Mesenchymal stem cell (in vitro differentiated cells and primary cell): Measurements from ENCODE around the gene PPIH.

Experiments used
- DNase-seq: peaks from one replicate; pipeline ENCODE4 v3.0.0-alpha.2; 2013
- H2AFZ ChIP-seq: one replicate; pipeline ENCODE4 v1.6.1; 2013; ENCODE audit warnings: low read depth, mild to moderate bottlenecking, control low read depth, inconsistent platforms, low read length, moderate library complexity
- H2AK5ac ChIP-seq: 2 replicates; pipeline ENCODE4 v1.6.1; 2013; ENCODE audit warnings: low read length, moderate library complexity, mild to moderate bottlenecking, inconsistent platforms; ENCODE audit not compliant: severe bottlenecking
- H2BK120ac ChIP-seq: one replicate; pipeline ENCODE4 v1.6.1; 2013; ENCODE audit warnings: low read depth, mild to moderate bottlenecking, inconsistent platforms, low read length, moderate library complexity
- H2BK12ac ChIP-seq, 2 experiments: one replicate each; pipeline ENCODE4 v1.6.1; 2013; ENCODE audit warnings: inconsistent platforms in 2 of 2, low read length in 2 of 2, mild to moderate bottlenecking in 2 of 2, moderate library complexity in 2 of 2, control low read depth in 1 of 2
- H2BK15ac ChIP-seq: one replicate; pipeline ENCODE4 v1.6.1; 2013; ENCODE audit warnings: mild to moderate bottlenecking, low read depth, inconsistent platforms; ENCODE audit not compliant: poor library complexity, severe bottlenecking
- H2BK5ac ChIP-seq: 2 replicates; pipeline ENCODE4 v1.6.1; 2013; ENCODE audit warnings: low read depth, mild to moderate bottlenecking, low read length, control low read depth, inconsistent platforms; ENCODE audit not compliant: poor library complexity, severe bottlenecking
- H3K14ac ChIP-seq, 2 experiments: one replicate each; pipeline ENCODE4 v1.6.1; 2013; ENCODE audit warnings: inconsistent platforms in 2 of 2, low read length in 2 of 2, control low read depth in 1 of 2, mild to moderate bottlenecking in 1 of 2, moderate library complexity in 1 of 2
- H3K18ac ChIP-seq, 2 experiments: one replicate each; pipeline ENCODE4 v1.6.1; 2013; ENCODE audit warnings: inconsistent platforms in 2 of 2, low read length in 2 of 2, control low read depth in 1 of 2, low read depth in 1 of 2, mild to moderate bottlenecking in 1 of 2
- H3K23ac ChIP-seq, 2 experiments: one replicate each; pipeline ENCODE4 v1.6.1; 2013; ENCODE audit warnings: inconsistent platforms in 2 of 2, low read length in 2 of 2, mild to moderate bottlenecking in 2 of 2, moderate library complexity in 2 of 2, control low read depth in 1 of 2
- H3K27ac ChIP-seq: 2 replicates; pipeline ENCODE4 v1.5.1; 2013; ENCODE audit warnings: mild to moderate bottlenecking, moderate library complexity, low read length, control low read depth, inconsistent platforms; ENCODE audit not compliant: poor library complexity, severe bottlenecking
- H3K27me3 ChIP-seq, 2 experiments: 2 replicates each; pipeline versions ENCODE4 v1.6.1 to v1.7.0; 2013; ENCODE audit warnings: low read length in 2 of 2, mild to moderate bottlenecking in 2 of 2, moderate library complexity in 2 of 2, control low read depth in 1 of 2, inconsistent platforms in 1 of 2; ENCODE audit not compliant: control insufficient read depth in 1 of 2, insufficient read depth in 1 of 2
- H3K36me3 ChIP-seq, 2 experiments: 2 replicates each; pipeline versions ENCODE4 v1.6.1 to v1.7.0; 2013; ENCODE audit warnings: low read length in 2 of 2, control low read depth in 1 of 2, inconsistent platforms in 1 of 2, low read depth in 1 of 2, mild to moderate bottlenecking in 1 of 2; ENCODE audit not compliant: insufficient read depth in 2 of 2, control insufficient read depth in 1 of 2
- H3K4ac ChIP-seq, 2 experiments: one replicate each; pipeline ENCODE4 v1.6.1; 2013; ENCODE audit warnings: inconsistent platforms in 2 of 2, low read length in 2 of 2, mild to moderate bottlenecking in 2 of 2, moderate library complexity in 2 of 2, control low read depth in 1 of 2, low read depth in 1 of 2
- H3K4me1 ChIP-seq: 2 replicates; pipeline ENCODE4 v1.6.1; 2013; ENCODE audit warnings: low read depth, low read length, control low read depth; ENCODE audit not compliant: control insufficient read depth, insufficient read depth
- H3K4me2 ChIP-seq: 2 replicates; pipeline ENCODE4 v1.6.1; 2013; ENCODE audit warnings: low read length, mild to moderate bottlenecking, inconsistent platforms; ENCODE audit not compliant: poor library complexity, severe bottlenecking
- H3K4me3 ChIP-seq, 2 experiments: 2 replicates each; pipeline versions ENCODE4 v1.5.1 to v1.7.0; 2013; ENCODE audit warnings: low read length in 2 of 2, mild to moderate bottlenecking in 2 of 2, control low read depth in 1 of 2, low read depth in 1 of 2; ENCODE audit not compliant: insufficient read depth in 1 of 2
- H3K79me1 ChIP-seq: replicated peaks from 2 replicates; pipeline ENCODE4 v1.6.1; 2013; ENCODE audit warnings: mild to moderate bottlenecking, control low read depth, low read length, inconsistent platforms; ENCODE audit not compliant: poor library complexity, severe bottlenecking
- H3K9ac ChIP-seq: 2 replicates; pipeline ENCODE4 v1.7.0; 2013; ENCODE audit warnings: mild to moderate bottlenecking, low read length, moderate library complexity
- H3K9me3 ChIP-seq: 2 replicates; pipeline ENCODE4 v1.7.0; 2013; ENCODE audit warnings: mild to moderate bottlenecking, low read length; ENCODE audit not compliant: control insufficient read depth
- H4K8ac ChIP-seq: one replicate; pipeline ENCODE4 v1.6.1; 2013; ENCODE audit warnings: inconsistent platforms, mild to moderate bottlenecking, low read length, moderate library complexity
- H4K91ac ChIP-seq: one replicate; pipeline ENCODE4 v1.6.1; 2013; ENCODE audit warnings: mild to moderate bottlenecking, low read length, inconsistent platforms
- WGBS: methylation state at CpG from one replicate; pipeline ENCODE4 v1.1.7; 2013; ENCODE audit warnings: mixed read lengths; 5-methylcytosine and 5-hydroxymethylcytosine counted together

PPIH gene

DNA sequence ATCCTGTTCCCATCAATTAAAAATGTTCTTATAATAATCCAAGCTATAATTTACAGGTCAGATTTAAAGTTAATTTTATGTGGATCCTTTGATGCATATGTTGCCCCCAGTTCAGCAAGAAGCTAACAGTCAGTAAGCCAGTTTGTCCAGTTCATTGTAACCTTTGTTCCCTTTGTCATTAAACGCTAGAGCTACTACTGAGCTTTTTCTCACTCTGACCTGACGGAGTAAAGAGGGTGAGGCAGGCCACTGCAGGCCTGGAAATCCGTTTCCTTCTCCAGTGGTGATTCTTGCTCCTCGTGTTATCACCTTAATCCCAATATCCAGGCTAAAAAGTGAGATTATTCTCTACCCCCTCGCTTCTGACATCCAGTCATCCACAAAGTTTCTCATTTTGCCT, 34.2 kb downstream of the PPIH start:
- Histone ChIP-seq H2BK15ac (no peak overlapping the region), H3K9me3 (no peaks in the 10 kb centered on the region), H2BK5ac (no peak overlapping the region), H2BK120ac (no peak overlapping the region), H2BK12ac (no peak overlapping the region), H4K91ac (no peak overlapping the region), H3K14ac (no peak overlapping the region), H2AK5ac (no peak overlapping the region), H3K79me1 (peaks cover 2% of the 10 kb centered on the region), H3K27ac (no peak overlapping the region), H3K4me1 (peaks cover 7% of the 10 kb centered on the region), H4K8ac (no peak overlapping the region), H2AFZ (no peak overlapping the region), H3K4me3 (no peak overlapping the region), H3K9ac (peak overlapping the region; percentile 12), H3K36me3 (peaks cover 3 to 73% of the 10 kb centered on the region in 2 experiments), H3K18ac (no peak overlapping the region), H3K27me3 (no peaks in the 10 kb centered on the region), H3K4me2 (no peak overlapping the region), H3K4ac (no peak overlapping the region), H3K23ac (no peak overlapping the region)
- no peak for DNase-seq
- 86% methylated on average over 5 of the region's 5 CpGs for WGBS

DNA sequence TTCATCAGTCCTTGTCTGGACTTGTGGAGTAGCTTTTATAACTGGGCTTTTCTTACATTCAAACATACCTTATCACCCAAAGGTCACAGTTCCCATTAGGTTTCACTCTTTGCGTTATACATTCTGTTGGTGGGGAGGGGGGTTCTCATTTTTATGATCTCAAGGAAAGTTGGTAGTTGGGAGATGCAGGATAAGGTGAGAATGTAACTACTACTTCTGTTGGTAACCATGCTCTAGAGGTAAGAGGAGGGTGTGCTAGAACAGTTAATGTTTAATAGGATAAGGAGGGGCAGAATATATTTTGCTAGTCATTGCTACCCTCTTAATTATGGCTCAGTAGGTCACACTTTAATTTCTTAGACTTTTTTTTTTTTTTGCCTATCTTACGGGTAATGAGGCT, 34.7 kb downstream of the PPIH start:
- no peaks in the 10 kb centered on the region for H3K9me3 ChIP-seq
- WGBS, result 81% methylated on average over 2 of the region's 2 CpGs
- no peak overlapping the region for H2BK5ac ChIP-seq
- H2BK15ac ChIP-seq, result no peak overlapping the region
- H4K91ac ChIP-seq, result no peak overlapping the region
- H2AK5ac ChIP-seq, result no peak overlapping the region
- H3K4me2 ChIP-seq, result no peak overlapping the region
- H3K23ac ChIP-seq, result no peak overlapping the region
- H3K14ac ChIP-seq, result no peak overlapping the region
- no peak overlapping the region for H2AFZ ChIP-seq
- no peak overlapping the region for H2BK12ac ChIP-seq
- H3K27me3 ChIP-seq, result no peaks in the 10 kb centered on the region
- no peak overlapping the region for H3K18ac ChIP-seq
- no peak overlapping the region for H3K9ac ChIP-seq
- no peak overlapping the region for H3K4ac ChIP-seq
- no peak overlapping the region for H2BK120ac ChIP-seq
- H3K4me3 ChIP-seq, result no peak overlapping the region
- peaks cover 4% of the 10 kb centered on the region for H3K79me1 ChIP-seq
- no peak overlapping the region for H4K8ac ChIP-seq
- H3K4me1 ChIP-seq, result peaks cover 7% of the 10 kb centered on the region
- no peak overlapping the region for H3K27ac ChIP-seq
- no peak for DNase-seq
- peaks cover 3 to 73% of the 10 kb centered on the region in 2 experiments for H3K36me3 ChIP-seq

DNA sequence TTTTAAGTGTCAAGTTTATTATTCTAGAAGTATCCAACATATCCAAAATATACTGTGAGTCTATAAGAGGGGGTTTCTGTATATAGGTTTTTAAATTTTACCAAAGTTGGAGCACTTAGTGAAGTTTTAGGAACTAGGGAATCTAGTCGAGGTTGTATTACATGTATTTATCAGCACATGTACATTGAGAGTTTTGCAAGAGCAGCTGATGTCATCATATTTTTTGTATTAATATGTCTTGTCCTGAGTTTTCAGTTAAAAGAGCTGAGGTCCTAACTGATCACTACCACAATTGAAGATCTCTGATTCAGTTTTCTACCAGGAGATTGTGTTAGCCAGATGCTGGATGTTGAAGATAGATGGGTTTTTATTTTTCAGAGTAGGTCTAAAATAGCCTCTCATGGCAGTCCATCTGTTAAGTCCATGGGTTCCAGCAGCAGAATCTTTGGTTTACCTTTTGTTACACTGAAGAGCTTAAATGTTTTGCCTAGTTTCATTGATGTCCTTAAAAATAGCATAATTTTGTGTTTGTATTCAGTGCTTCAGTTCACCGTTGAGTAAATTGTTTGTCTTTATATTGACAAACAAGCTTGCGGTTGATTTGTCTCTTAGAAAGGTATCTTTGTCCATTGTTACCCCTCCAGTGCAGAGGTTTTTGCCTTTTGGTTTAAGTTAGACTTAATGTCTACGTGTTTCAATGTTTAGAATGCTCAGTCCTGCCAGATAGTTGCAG, 40.0 kb downstream of the PPIH start:
- Histone ChIP-seq H3K4ac (no peak overlapping the region), H4K8ac (no peak overlapping the region), H3K4me2 (no peak overlapping the region), H3K4me3 (no peak overlapping the region), H3K14ac (no peak overlapping the region), H2BK15ac (no peak overlapping the region), H3K23ac (no peak overlapping the region), H3K79me1 (peaks cover 19% of the 10 kb centered on the region), H2BK12ac (no peak overlapping the region), H3K18ac (no peak overlapping the region), H3K9me3 (no peaks in the 10 kb centered on the region), H3K9ac (no peak overlapping the region), H2AFZ (no peak overlapping the region), H3K36me3 (peaks cover 18 to 98% of the 10 kb centered on the region in 2 experiments), H3K27ac (no peak overlapping the region), H3K4me1 (no peaks in the 10 kb centered on the region), H3K27me3 (no peaks in the 10 kb centered on the region), H4K91ac (no peak overlapping the region), H2AK5ac (no peak overlapping the region), H2BK5ac (no peak overlapping the region), H2BK120ac (no peak overlapping the region)
- no peak for DNase-seq
- WGBS, result 96% methylated on average over 4 of the region's 4 CpGs

DNA sequence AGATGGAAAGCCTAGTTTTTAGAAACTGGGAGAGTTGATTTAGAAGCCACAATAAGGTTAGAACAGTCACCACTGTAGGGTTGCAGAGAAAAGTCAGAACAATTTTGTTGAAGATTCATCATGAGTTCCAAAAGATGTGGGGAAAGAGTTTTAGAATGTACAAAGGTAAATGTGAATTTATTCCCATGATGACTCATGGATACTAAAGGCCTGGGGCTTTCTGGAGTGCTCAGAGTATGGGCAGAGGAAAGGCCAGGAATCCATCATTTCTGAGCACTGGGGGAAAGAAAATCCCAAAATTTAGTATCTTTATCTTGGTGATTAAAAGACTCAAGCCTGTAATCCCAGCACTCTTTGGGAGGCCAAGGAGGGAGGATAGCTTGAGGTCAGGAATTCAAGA, 41.8 kb downstream of the PPIH start:
- no peak overlapping the region for H2BK5ac ChIP-seq
- no peak overlapping the region for H4K91ac ChIP-seq
- H3K23ac ChIP-seq, result no peak overlapping the region
- H3K27ac ChIP-seq, result no peak overlapping the region
- no peak overlapping the region for H3K4ac ChIP-seq
- no peak overlapping the region for H3K4me3 ChIP-seq
- no peaks in the 10 kb centered on the region for H3K9me3 ChIP-seq
- H3K36me3 ChIP-seq, result peaks cover 26 to 97% of the 10 kb centered on the region in 2 experiments
- H2BK120ac ChIP-seq, result no peak overlapping the region
- H2BK15ac ChIP-seq, result no peak overlapping the region
- no peaks in the 10 kb centered on the region for H3K27me3 ChIP-seq
- peaks cover 22% of the 10 kb centered on the region for H3K79me1 ChIP-seq
- H3K14ac ChIP-seq, result no peak overlapping the region
- no peak overlapping the region for H2AFZ ChIP-seq
- no peaks in the 10 kb centered on the region for H3K4me1 ChIP-seq
- no peak overlapping the region for H3K9ac ChIP-seq
- H4K8ac ChIP-seq, result no peak overlapping the region
- no peak overlapping the region for H3K4me2 ChIP-seq
- H2BK12ac ChIP-seq, result no peak overlapping the region
- no peak overlapping the region for H2AK5ac ChIP-seq
- H3K18ac ChIP-seq, result no peak overlapping the region
- DNase-seq, result no peak
